GM12874 (cell line): Measurements from ENCODE around the gene RAB3C.

Source experiments
- TF ChIP-seq, protein P1 (sequence below): IDR thresholded peaks from 2 replicates; pipeline ENCODE4 v1.5.1; 2011; ENCODE audit warnings: low read depth, mild to moderate bottlenecking, control low read depth, low read length, moderate library complexity; ENCODE audit not compliant: insufficient read depth

Gene RAB3C

GRCh38 chr5:58844395-58844794 lies 261.5 kb downstream of the RAB3C start:
- TF ChIP-seq, protein P1, sequence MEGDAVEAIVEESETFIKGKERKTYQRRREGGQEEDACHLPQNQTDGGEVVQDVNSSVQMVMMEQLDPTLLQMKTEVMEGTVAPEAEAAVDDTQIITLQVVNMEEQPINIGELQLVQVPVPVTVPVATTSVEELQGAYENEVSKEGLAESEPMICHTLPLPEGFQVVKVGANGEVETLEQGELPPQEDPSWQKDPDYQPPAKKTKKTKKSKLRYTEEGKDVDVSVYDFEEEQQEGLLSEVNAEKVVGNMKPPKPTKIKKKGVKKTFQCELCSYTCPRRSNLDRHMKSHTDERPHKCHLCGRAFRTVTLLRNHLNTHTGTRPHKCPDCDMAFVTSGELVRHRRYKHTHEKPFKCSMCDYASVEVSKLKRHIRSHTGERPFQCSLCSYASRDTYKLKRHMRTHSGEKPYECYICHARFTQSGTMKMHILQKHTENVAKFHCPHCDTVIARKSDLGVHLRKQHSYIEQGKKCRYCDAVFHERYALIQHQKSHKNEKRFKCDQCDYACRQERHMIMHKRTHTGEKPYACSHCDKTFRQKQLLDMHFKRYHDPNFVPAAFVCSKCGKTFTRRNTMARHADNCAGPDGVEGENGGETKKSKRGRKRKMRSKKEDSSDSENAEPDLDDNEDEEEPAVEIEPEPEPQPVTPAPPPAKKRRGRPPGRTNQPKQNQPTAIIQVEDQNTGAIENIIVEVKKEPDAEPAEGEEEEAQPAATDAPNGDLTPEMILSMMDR: no peak

- TF ChIP-seq, protein P1: no peak
Measured at GRCh38 chr5:58847041-58847440, 264.2 kb downstream of the RAB3C start.

GRCh38 chr5:58849223-58849622 lies 266.3 kb downstream of the RAB3C start:
- TF ChIP-seq, protein P1: no peak

DNA sequence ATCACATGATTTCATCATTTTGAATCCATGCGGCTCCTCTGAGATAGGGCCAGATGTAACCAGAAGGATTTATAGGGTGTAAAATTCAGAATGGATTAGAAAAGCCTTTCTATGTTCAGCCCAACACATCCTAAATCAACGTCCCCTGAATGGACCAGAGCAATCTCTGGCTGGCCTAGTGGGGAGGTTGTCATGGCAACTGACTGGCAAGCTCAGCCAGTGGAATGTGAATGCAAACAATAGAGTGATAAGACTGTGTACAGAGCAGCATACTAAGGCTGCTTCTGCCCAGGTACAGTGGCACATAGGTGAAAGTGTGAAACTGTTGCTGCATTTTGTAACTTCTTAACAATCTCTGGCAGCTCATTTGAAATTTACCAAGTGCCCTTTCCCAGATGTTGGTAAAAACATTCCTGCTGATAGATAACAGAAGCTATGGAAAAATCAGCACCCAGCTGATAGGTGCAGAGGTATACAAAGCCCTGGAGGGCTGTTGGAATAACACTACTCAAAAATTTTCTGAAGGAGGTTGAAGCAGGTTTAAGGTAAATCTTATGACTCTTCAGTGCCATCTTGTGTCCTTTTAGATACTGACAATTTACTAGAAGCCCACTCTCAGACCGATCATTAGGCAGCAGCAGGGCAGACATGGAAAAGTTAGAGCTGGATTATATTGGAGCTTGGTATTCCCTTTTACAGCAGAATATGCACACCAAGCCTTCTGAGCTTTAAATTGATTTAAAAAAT lies 267.2 kb downstream of the RAB3C start:
- TF ChIP-seq, protein P1: peak; percentile 31; the same call in 1 of the 2 replicates

GRCh38 chr5:58851153-58851552 lies 268.3 kb downstream of the RAB3C start:
- TF ChIP-seq, protein P1: no peak

DNA sequence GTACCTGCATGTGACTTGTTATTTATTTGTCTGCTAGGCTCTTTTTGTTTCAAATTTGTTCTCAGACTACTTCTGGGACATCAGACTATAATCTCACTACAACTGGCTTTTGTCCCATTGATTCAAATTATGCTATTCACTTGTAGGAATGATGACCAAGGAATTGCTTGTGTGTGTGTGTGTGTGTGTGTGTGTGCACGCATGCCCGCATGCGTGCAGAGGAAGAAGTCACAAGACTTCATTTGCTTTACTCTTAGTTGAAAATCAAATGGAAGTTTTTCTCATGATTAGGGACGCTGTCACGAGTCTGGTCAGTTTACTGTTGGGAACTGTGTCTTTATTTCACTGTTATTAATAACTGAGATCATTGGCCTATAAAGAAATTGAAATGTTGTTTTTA lies 268.7 kb downstream of the RAB3C start:
- TF ChIP-seq, protein P1: no peak

DNA sequence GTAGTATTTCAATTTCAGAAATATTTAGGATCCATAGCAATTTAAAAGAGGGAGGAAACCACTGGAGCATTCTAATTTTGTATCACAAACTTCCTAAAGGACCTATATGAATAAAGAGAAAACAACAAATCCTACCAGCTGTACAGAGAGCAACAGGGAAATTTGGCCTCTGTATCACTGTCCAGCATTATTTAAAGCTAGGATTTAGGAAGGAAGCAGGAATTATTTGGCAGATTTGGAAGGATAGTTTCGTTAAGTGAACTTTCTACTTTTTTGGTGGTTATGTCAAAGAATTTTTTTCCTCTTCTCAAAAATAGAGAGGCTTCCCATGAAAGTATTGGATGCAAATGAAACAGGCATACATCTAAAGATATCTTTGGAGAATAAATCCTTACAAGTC lies 269.7 kb downstream of the RAB3C start:
- TF ChIP-seq, protein P1: no peak
